A549 treated with Mapracorat at 1 μM for 4 hours (cell line): ENCODE measurements around the gene UBE2G1. TPM values are rescaled to one million over a fixed set of nuclear protein-coding genes. Genes with fewer than 3 reads are reported as not detected.

Source experiments
- total RNA-seq: library from RNA; stranded (reverse); fragments of 200-300 nt; extraction: Qiagen RNA extraction; gene quantifications from 5 replicates; pipeline ENCODE4 v1.2.3, GENCODE V29; 2022

The UBE2G1 gene
- total RNA-seq: 67.2 to 94.4 TPM (median 77.5 TPM) in 5 replicates

GRCh38 chr17:4366327-4367063, at the start of gene UBE2G1:
UBE2G1 (minus strand) TSS chr17:4366675; CDS start chr17:4366316, 359 bp downstream.

GRCh38 chr17:4263282-4264215, 102.9 kb downstream of the UBE2G1 start, which contains the start of gene ANKFY1:
ANKFY1 (minus strand) TSS chr17:4263979; CDS start chr17:4263941, 38 bp downstream.

Other genes with a start within 250 kb of the UBE2G1 start
- 11.5 to 15.6 TPM (median 14.6 TPM) in 5 replicates for gene ZZEF1, start 223.6 kb downstream of the UBE2G1 start, total RNA-seq
- gene CYB5D2, start 223.5 kb downstream of the UBE2G1 start, total RNA-seq: 17.1 to 21.0 TPM (median 17.7 TPM) in 5 replicates
- 23.7 to 31.9 TPM (median 30.3 TPM) in 5 replicates for gene ANKFY1, start 102.7 kb downstream of the UBE2G1 start, total RNA-seq
- gene SPNS3, start 67.3 kb upstream of the UBE2G1 start, total RNA-seq: not detected in 5 replicates
- 7.6 to 15.2 TPM (median 10.6 TPM) in 5 replicates for gene SPNS2, start 132.2 kb upstream of the UBE2G1 start, total RNA-seq
- gene MYBBP1A, start 188.7 kb upstream of the UBE2G1 start, total RNA-seq: 86.4 to 111 TPM (median 102 TPM) in 5 replicates
- gene GGT6, start 193.9 kb upstream of the UBE2G1 start, total RNA-seq: not detected in 5 replicates
- gene SMTNL2, start 217.9 kb upstream of the UBE2G1 start, total RNA-seq: 0.15 to 0.97 TPM (median 0.36 TPM) in 5 replicates